DND-41 (cell line): ENCODE results near the gene TNS1.

Experiments used
- EZH2 ChIP-seq: IDR thresholded peaks from 3 replicates; pipeline ENCODE4 v1.6.1; 2012; ENCODE audit warnings: borderline replicate concordance, low read depth, mild to moderate bottlenecking, moderate library complexity, low read length, inconsistent platforms; ENCODE audit not compliant: severe bottlenecking
- TF ChIP-seq, protein P1 (sequence below): IDR thresholded peaks from 2 replicates; pipeline ENCODE4 v1.5.1; 2012; ENCODE audit warnings: borderline replicate concordance, low read length, moderate library complexity, mild to moderate bottlenecking; ENCODE audit not compliant: poor library complexity, severe bottlenecking; ENCODE audit errors: extremely low read depth

DNA sequence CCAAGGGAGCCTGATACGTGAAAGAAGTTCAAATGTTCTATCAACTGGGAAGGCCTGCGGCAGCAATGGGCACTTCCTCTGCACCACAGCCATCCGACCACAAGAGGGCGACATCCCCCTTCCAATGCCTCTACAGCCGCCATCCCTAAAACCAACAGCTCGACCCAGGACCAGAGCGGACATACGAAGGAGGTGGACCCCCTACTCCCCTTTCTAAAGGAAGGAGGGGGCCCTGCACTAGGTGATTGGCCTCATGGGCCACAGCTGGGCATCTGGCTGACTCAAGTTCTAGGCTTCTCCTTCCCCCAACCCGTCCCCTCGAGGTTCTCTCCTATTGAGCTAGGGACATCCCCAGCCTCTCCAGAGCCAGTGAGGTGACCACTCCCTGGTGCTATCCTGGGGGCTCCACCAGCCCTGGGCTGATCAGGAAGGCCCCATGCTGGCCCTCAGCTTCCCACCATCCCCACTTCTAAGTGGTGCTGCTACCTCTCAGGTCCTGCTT, 217.2 kb downstream of the TNS1 start:
- TF ChIP-seq, protein P1, sequence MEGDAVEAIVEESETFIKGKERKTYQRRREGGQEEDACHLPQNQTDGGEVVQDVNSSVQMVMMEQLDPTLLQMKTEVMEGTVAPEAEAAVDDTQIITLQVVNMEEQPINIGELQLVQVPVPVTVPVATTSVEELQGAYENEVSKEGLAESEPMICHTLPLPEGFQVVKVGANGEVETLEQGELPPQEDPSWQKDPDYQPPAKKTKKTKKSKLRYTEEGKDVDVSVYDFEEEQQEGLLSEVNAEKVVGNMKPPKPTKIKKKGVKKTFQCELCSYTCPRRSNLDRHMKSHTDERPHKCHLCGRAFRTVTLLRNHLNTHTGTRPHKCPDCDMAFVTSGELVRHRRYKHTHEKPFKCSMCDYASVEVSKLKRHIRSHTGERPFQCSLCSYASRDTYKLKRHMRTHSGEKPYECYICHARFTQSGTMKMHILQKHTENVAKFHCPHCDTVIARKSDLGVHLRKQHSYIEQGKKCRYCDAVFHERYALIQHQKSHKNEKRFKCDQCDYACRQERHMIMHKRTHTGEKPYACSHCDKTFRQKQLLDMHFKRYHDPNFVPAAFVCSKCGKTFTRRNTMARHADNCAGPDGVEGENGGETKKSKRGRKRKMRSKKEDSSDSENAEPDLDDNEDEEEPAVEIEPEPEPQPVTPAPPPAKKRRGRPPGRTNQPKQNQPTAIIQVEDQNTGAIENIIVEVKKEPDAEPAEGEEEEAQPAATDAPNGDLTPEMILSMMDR = peak; percentile 96
- TF ChIP-seq EZH2 = no peak
